Endothelial cell of umbilical vein (primary cell): ENCODE data around the gene TRRAP. TPM values are rescaled to one million over a fixed set of nuclear protein-coding genes. Genes with fewer than 3 reads are reported as not detected.

ENCODE experiments used
- BruUV-seq: library from RNA; stranded (reverse); fragments of 400-500 nt; replicated peaks from 2 replicates; lab custom pipeline; 2021; lab: Mats Ljungman, UMichigan
- CTCF ChIA-PET: fragments of 300-600, 350-600 bp; sonication (Branson Sonifier 250); formaldehyde crosslinking; loops from one replicate; lab custom pipeline; 2021; ENCODE audit warnings: antibody characterized with exemption, inconsistent platforms; lab: Charles Lee
- POLR2A ChIA-PET: fragments of 300-600, 350-600 bp; sonication (Branson Sonifier 250); formaldehyde crosslinking; loops from one replicate; lab custom pipeline; 2021; ENCODE audit warnings: antibody characterized with exemption, inconsistent platforms; lab: Charles Lee
- DNase-seq: peaks from one replicate; pipeline ENCODE4 v3.0.0-alpha.2; 2011; ENCODE audit warnings: low read depth, low spot score
- FAIRE-seq: peaks from 2 replicates; lab custom pipeline; 2011; peaks lifted over from hg19 to GRCh38; lab: Jason Lieb, UNC
- H2AFZ ChIP-seq: 2 replicates; pipeline ENCODE4 v1.6.0; 2012; ENCODE audit warnings: low read depth, low read length, control low read depth, inconsistent platforms
- H3K27ac ChIP-seq: 2 replicates; pipeline ENCODE4 v1.5.1; 2011; ENCODE audit warnings: low read depth, mild to moderate bottlenecking, control low read depth, low read length, moderate library complexity; ENCODE audit not compliant: insufficient read depth
- H3K27me3 ChIP-seq, 2 experiments: 2 replicates each; pipeline versions ENCODE4 v1.6.0 to v1.6.1; 2011; ENCODE audit warnings: low read length in 2 of 2, mixed read lengths in 1 of 2; ENCODE audit not compliant: control insufficient read depth in 2 of 2, insufficient read depth in 2 of 2
- H3K36me3 ChIP-seq, 2 experiments: 2 replicates in 1 of 2; 3 replicates in 1 of 2; pipeline ENCODE4 v1.5.1; 2011; ENCODE audit warnings: low read length in 2 of 2, mild to moderate bottlenecking in 1 of 2, moderate library complexity in 1 of 2; ENCODE audit not compliant: control insufficient read depth in 2 of 2, insufficient read depth in 2 of 2; ENCODE audit errors: extremely low read depth in 1 of 2
- H3K4me1 ChIP-seq: 3 replicates; pipeline ENCODE4 v1.5.1; 2011; ENCODE audit warnings: mild to moderate bottlenecking, low read length; ENCODE audit not compliant: control insufficient read depth, insufficient read depth; ENCODE audit errors: extremely low read depth
- H3K4me2 ChIP-seq: 2 replicates; pipeline ENCODE4 v1.6.1; 2011; ENCODE audit warnings: low read length, control low read depth, mixed read lengths; ENCODE audit not compliant: insufficient read depth
- H3K4me3 ChIP-seq, 3 experiments: fragments of 200-600 bp in 1 of 3; sonication (generic), shearing (Covaris generic) in 1 of 3; replicated peaks in 1 of 3; 2 replicates each; pipeline ENCODE4 v1.5.1; 2011 to 2016; ENCODE audit warnings: control low read depth in 3 of 3, low read length in 3 of 3, mild to moderate bottlenecking in 2 of 3, inconsistent platforms in 1 of 3, low read depth in 1 of 3, moderate library complexity in 1 of 3; ENCODE audit not compliant: insufficient read depth in 1 of 3
- H3K79me2 ChIP-seq: 2 replicates; pipeline ENCODE4 v1.6.0; 2012; ENCODE audit warnings: low read length, inconsistent platforms; ENCODE audit not compliant: control insufficient read depth, insufficient read depth
- H3K9ac ChIP-seq: replicated peaks from 2 replicates; pipeline ENCODE3; 2011; ENCODE audit warnings: low read length, control low read depth; ENCODE audit not compliant: insufficient read depth; ENCODE audit errors: extremely low read depth
- H3K9me1 ChIP-seq: replicated peaks from 3 replicates; pipeline ENCODE4 v1.6.0; 2011; ENCODE audit warnings: mild to moderate bottlenecking, low read length; ENCODE audit not compliant: control insufficient read depth, insufficient read depth; ENCODE audit errors: extremely low read depth
- H3K9me3 ChIP-seq: replicated peaks from 2 replicates; pipeline ENCODE4 v1.5.1; 2012; ENCODE audit warnings: low read length, inconsistent platforms; ENCODE audit not compliant: control insufficient read depth, insufficient read depth
- H4K20me1 ChIP-seq: replicated peaks from 2 replicates; pipeline ENCODE3; 2011; ENCODE audit warnings: mild to moderate bottlenecking, low read length; ENCODE audit not compliant: control insufficient read depth, insufficient read depth; ENCODE audit errors: extremely low read depth
- GATA2 ChIP-seq: IDR thresholded peaks from 2 replicates; pipeline ENCODE4 v1.7.0; 2011; ENCODE audit warnings: low read depth, mild to moderate bottlenecking, moderate library complexity, mixed read lengths, low read length; ENCODE audit not compliant: insufficient read length, insufficient read depth
- JUN ChIP-seq: IDR thresholded peaks from 2 replicates; pipeline ENCODE4 v1.6.1; 2011; ENCODE audit warnings: borderline replicate concordance, low read depth; ENCODE audit not compliant: insufficient read length, insufficient read depth
- POLR2A ChIP-seq: IDR thresholded peaks from 2 replicates; pipeline ENCODE4 v1.6.1; 2012; ENCODE audit warnings: low read depth, mild to moderate bottlenecking, control low read depth, low read length
- POLR2AphosphoS5 ChIP-seq: IDR thresholded peaks from 2 replicates; pipeline ENCODE4 v1.6.1; 2012; ENCODE audit warnings: low read depth, mild to moderate bottlenecking, control low read depth, low read length, moderate library complexity; ENCODE audit not compliant: insufficient read depth
- dilution Hi-C: fragments of 300-500 bp; cut with MboI; formaldehyde crosslinking; loops from one replicate; pipeline ENCODE4 v1.15.0; 2019; ENCODE audit warnings: low sequenced_read_pairs; ENCODE audit not compliant: extremely low pct_ligation_motif_present
- intact Hi-C: fragments of 100-400 bp; cut with micrococcal nuclease; formaldehyde crosslinking; loops from one replicate; pipeline ENCODE4 v1.10.0; 2022
- polyA plus RNA-seq, 4 experiments: library from polyadenylated mRNA; depleted of rRNA in 3 of 4; stranded (reverse) in 3 of 4; unstranded in 1 of 4; fragments of >200 nt; gene quantifications; 2 replicates each; pipeline versions ENCODE4 v1.2.1 to v1.2.3, GENCODE V29; 2011 to 2012; ENCODE audit warnings: missing spikeins in 1 of 4
- total RNA-seq: library from RNA; stranded (reverse); gene quantifications from 2 replicates; pipeline ENCODE4 v1.2.3, GENCODE V29; 2021
- TF ChIP-seq, protein P1 (sequence below), 2 donors: IDR thresholded peaks; 1 replicate in 1 of 2; 2 replicates in 1 of 2; pipeline ENCODE4 v1.5.1; 2011; ENCODE audit warnings: low read length in 2 of 2, mild to moderate bottlenecking in 2 of 2, moderate library complexity in 2 of 2, control low read depth in 1 of 2, inconsistent platforms in 1 of 2, low read depth in 1 of 2; ENCODE audit not compliant: insufficient read depth in 1 of 2; ENCODE audit errors: extremely low read depth in 1 of 2
- TF ChIP-seq, protein P2 (sequence below): IDR thresholded peaks from 2 replicates; pipeline ENCODE4 v1.6.1; 2011; ENCODE audit not compliant: insufficient read depth, insufficient read length

TRRAP gene
- total and polyA plus RNA-seq, 2 donors (not counting 3 experiments of a cell fraction or from before 2014, with no cell fraction given): 21.8 to 45.8 TPM

DNA sequence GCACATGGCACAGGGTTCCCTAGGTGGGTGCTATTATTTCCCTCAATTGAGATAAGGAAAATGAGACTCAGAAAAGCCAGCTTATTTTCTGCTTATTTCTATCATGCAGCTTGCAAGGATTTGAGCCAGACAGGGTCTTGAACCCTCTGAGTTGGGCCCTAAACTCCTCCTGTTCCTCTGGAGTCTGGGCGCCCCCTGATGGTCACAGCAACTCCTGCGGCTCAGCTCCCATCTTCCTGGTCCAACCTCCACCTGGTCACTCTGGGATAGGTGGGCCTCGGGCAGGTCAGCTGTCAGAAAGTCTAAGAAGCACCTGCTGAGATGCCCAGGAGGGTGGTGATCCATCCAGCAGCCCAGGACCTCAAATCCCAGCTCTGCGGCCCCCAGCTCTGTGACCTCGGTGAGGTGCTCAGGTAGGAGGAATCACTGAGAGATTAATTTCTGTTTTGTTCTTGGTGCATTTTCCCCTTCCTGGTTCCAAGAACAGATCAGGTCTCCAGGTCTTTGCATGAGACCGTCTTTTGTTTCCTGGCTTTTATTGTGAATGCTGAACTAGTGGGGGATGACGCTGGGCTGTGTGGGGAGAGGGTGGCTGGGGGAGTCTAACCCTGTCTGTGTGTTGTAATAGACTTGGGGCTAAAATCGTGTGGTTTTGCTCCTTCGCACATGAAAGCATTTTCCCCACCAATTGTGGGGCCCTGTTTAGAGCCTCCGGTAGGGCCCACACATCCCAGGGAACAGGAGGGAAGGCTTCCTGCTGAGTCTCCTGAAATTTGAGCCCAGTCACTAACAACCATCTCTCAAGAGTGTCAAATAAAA, 41.3 kb upstream of the TRRAP start:
- intact Hi-C loops (loop anchor here (10.0 kb wide), 2 partner anchors 92 to 542 kb away; no protein-coding TSS in a partner anchor), dilution Hi-C loops (no loop called here)
- DNase-seq (no peak), FAIRE-seq (no peak)
- H3K79me2 ChIP-seq: no peaks in the 10 kb centered on the region
- H3K27ac ChIP-seq: no peak overlapping the region
- H3K9ac ChIP-seq: no peak overlapping the region
- H3K4me2 ChIP-seq: no peak overlapping the region
- CTCF ChIA-PET: interaction anchor here (1.0 to 2.1 kb wide), 3 partner anchors 91 to 406 kb away, joined by 3 to 8 read pairs (median 4); no protein-coding TSS in a partner anchor
- no peak overlapping the region for H3K4me3 ChIP-seq
- TF ChIP-seq, protein P1, sequence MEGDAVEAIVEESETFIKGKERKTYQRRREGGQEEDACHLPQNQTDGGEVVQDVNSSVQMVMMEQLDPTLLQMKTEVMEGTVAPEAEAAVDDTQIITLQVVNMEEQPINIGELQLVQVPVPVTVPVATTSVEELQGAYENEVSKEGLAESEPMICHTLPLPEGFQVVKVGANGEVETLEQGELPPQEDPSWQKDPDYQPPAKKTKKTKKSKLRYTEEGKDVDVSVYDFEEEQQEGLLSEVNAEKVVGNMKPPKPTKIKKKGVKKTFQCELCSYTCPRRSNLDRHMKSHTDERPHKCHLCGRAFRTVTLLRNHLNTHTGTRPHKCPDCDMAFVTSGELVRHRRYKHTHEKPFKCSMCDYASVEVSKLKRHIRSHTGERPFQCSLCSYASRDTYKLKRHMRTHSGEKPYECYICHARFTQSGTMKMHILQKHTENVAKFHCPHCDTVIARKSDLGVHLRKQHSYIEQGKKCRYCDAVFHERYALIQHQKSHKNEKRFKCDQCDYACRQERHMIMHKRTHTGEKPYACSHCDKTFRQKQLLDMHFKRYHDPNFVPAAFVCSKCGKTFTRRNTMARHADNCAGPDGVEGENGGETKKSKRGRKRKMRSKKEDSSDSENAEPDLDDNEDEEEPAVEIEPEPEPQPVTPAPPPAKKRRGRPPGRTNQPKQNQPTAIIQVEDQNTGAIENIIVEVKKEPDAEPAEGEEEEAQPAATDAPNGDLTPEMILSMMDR (IDR thresholded peaks at IDR 0.05; ENCODE audit: extremely low read depth in 1 of 2, insufficient read depth in 1 of 2, low read depth in 1 of 2, low read length in 2 of 2): peak; percentile 34 to 53
- TF ChIP-seq, protein P2, sequence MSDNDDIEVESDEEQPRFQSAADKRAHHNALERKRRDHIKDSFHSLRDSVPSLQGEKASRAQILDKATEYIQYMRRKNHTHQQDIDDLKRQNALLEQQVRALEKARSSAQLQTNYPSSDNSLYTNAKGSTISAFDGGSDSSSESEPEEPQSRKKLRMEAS: no peak
- TF ChIP-seq JUN: no peak
- no peaks in the 10 kb centered on the region for H3K36me3 ChIP-seq
- no peaks in the 10 kb centered on the region for H3K9me1 ChIP-seq
- no peaks in the 10 kb centered on the region for H4K20me1 ChIP-seq
- no peaks in the 10 kb centered on the region for H3K27me3 ChIP-seq
- no TSS peak for BruUV-seq
- no peaks in the 10 kb centered on the region for H3K9me3 ChIP-seq
- POLR2A ChIA-PET: no interaction called here
- no peak overlapping the region for H2AFZ ChIP-seq
- no peaks in the 10 kb centered on the region for H3K4me1 ChIP-seq

DNA sequence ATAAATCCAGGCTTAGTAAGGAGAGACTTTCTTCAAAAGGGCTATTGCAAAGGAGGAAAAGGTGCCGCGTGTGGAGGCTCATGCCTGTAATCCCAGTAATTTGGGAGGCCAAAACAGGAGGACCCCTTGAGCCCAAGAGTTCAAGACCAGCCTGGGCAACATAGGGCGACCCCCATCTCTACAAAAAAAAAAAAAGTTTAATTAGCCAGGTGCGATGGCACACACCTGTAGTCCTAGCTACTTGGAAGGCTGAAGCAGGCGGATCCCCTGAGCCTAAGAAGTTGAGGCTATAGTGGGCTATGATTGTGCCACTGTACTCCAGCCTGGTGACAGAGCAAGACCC, 40.7 kb upstream of the TRRAP start:
- POLR2A ChIA-PET: no interaction called here
- Histone ChIP-seq H3K36me3 (no peaks in the 10 kb centered on the region), H3K27me3 (no peaks in the 10 kb centered on the region), H3K4me2 (no peak overlapping the region), H3K4me1 (no peaks in the 10 kb centered on the region), H3K9ac (no peak overlapping the region), H2AFZ (no peak overlapping the region), H3K9me1 (no peaks in the 10 kb centered on the region), H3K27ac (no peak overlapping the region), H3K4me3 (no peak overlapping the region), H3K9me3 (no peaks in the 10 kb centered on the region), H3K79me2 (no peaks in the 10 kb centered on the region), H4K20me1 (no peaks in the 10 kb centered on the region)
- TF ChIP-seq POLR2A (no peak), GATA2 (no peak), POLR2AphosphoS5 (no peak)
- DNase-seq (no peak), FAIRE-seq (no peak)
- CTCF ChIA-PET: interaction anchor here (1.4 kb wide), 1 partner anchor 32 kb away, joined by 3 read pairs; the partner anchor contains the start of gene TMEM130
- no TSS peak for BruUV-seq
- intact Hi-C loops (loop anchor here (10.0 kb wide), 2 partner anchors 93 to 543 kb away; no protein-coding TSS in a partner anchor), dilution Hi-C loops (no loop called here)
